HL-60 (cell line): ENCODE results near the gene CATSPERB.

ENCODE experiments used
- DNase-seq, 2 experiments: peaks; one replicate each; pipeline ENCODE4 v3.0.0-alpha.2; 2010 to 2020; ENCODE audit warnings: low read depth in 1 of 2, low spot score in 1 of 2
- H3K27ac ChIP-seq: fragments of 250-450 bp; sonication (Bioruptor Pico); replicated peaks from 2 replicates; pipeline ENCODE4 v1.5.1; 2020; ENCODE audit warnings: mild to moderate bottlenecking, moderate library complexity
- H3K27me3 ChIP-seq: fragments of 250-450 bp; sonication (Bioruptor Pico); 2 replicates; pipeline ENCODE4 v1.5.1; 2021; ENCODE audit warnings: mild to moderate bottlenecking, moderate library complexity; ENCODE audit not compliant: insufficient read depth, poor library complexity, severe bottlenecking
- H3K4me3 ChIP-seq: replicated peaks from 2 replicates; pipeline ENCODE4 v1.5.1; 2011; ENCODE audit warnings: mild to moderate bottlenecking, control low read depth, low read length; ENCODE audit not compliant: insufficient read depth
- CTCF ChIP-seq: IDR thresholded peaks from one replicate; pipeline ENCODE4 v1.5.1; 2011; ENCODE audit warnings: low read length, control low read depth, inconsistent platforms; ENCODE audit not compliant: insufficient read depth
- GABPA ChIP-seq: IDR thresholded peaks from 2 replicates; pipeline ENCODE4 v1.6.1; 2012; ENCODE audit warnings: low read depth
- POLR2AphosphoS5 ChIP-seq: IDR thresholded peaks from 2 replicates; pipeline ENCODE4 v1.6.1; 2012; ENCODE audit warnings: low read depth
- REST ChIP-seq: IDR thresholded peaks from 2 replicates; pipeline ENCODE4 v1.6.1; 2012; ENCODE audit warnings: low read depth; ENCODE audit not compliant: insufficient replicate concordance
- SPI1 ChIP-seq: IDR thresholded peaks from 2 replicates; pipeline ENCODE4 v1.6.1; 2012; ENCODE audit warnings: low read depth, mild to moderate bottlenecking, borderline replicate concordance
- long read RNA-seq: library from polyadenylated mRNA; unstranded; transcript quantifications from one replicate; pipeline ENCODE4 v2.0.0, GENCODE V29; 2020

The CATSPERB gene
- long read RNA-seq: 0 reads

GRCh38 chr14:91731986-91732385 is at the start of gene CATSPERB:
Gene CATSPERB (minus strand): TSS chr14:91732086. CDS start chr14:91729479, 2,607 bp downstream.
- H3K27ac ChIP-seq: no peak within 1 kb of the TSS
- H3K27me3 ChIP-seq: peaks cover 3% of the 10 kb centered on the region
- no peak for TF ChIP-seq REST
- TF ChIP-seq POLR2AphosphoS5: no peak
- TF ChIP-seq SPI1: no peak
- TF ChIP-seq CTCF: no peak
- TF ChIP-seq GABPA: no peak
- no peak within 1 kb of the TSS for H3K4me3 ChIP-seq
- no peak for DNase-seq

GRCh38 chr14:91780452-91780851 is 48.6 kb upstream of the CATSPERB start:
- peaks cover 2% of the 10 kb centered on the region for H3K27me3 ChIP-seq
- DNase-seq: no peak
- no peak for TF ChIP-seq CTCF
- TF ChIP-seq POLR2AphosphoS5: no peak

GRCh38 chr14:91778217-91778616 is 46.3 kb upstream of the CATSPERB start:
- TF ChIP-seq POLR2AphosphoS5: no peak
- TF ChIP-seq SPI1: no peak
- TF ChIP-seq REST: no peak
- TF ChIP-seq GABPA: no peak
- TF ChIP-seq CTCF: no peak
- no peak overlapping the region for H3K4me3 ChIP-seq
- peaks cover 2% of the 10 kb centered on the region for H3K27me3 ChIP-seq
- DNase-seq: no peak
- H3K27ac ChIP-seq: no peak overlapping the region

More at GRCh38 chr14:91780452-91780851, 48.6 kb upstream of the CATSPERB start:
- Histone ChIP-seq H3K4me3 (no peak overlapping the region), H3K27ac (no peak overlapping the region)
